GM12878 (cell line): ENCODE data around the gene BCL11A.

Source experiments
- CREM ChIP-seq: IDR thresholded peaks from 2 replicates; pipeline ENCODE4 v1.6.1; 2014; ENCODE audit warnings: antibody characterized with exemption, low read depth
- RBBP5 ChIP-seq: fragments of 200-600 bp; sonication (generic); conservative IDR thresholded peaks from 2 replicates; pipeline ENCODE4 v1.6.1; 2016
- SMAD1 ChIP-seq: fragments of 450-650 bp; IDR thresholded peaks from 2 replicates; pipeline ENCODE4 v1.6.1; 2018; ENCODE audit warnings: mild to moderate bottlenecking, low read depth; ENCODE audit not compliant: partially characterized antibody
- ZNF274 ChIP-seq: IDR thresholded peaks from one replicate; pipeline ENCODE4 v1.8.0; 2011; ENCODE audit not compliant: insufficient read length, insufficient read depth
- TF ChIP-seq, protein P1 (sequence below), 3 experiments: IDR thresholded peaks in 2 of 3; conservative IDR thresholded peaks in 1 of 3; 2 replicates each; pipeline ENCODE4 v1.5.1; 2011; ENCODE audit warnings: low read depth in 3 of 3, low read length in 3 of 3, mild to moderate bottlenecking in 3 of 3, control low read depth in 2 of 3, moderate library complexity in 2 of 3, inconsistent platforms in 1 of 3, mixed read lengths in 1 of 3; ENCODE audit not compliant: control insufficient read depth in 2 of 3, insufficient read depth in 1 of 3; ENCODE audit errors: extremely low read depth in 1 of 3

DNA sequence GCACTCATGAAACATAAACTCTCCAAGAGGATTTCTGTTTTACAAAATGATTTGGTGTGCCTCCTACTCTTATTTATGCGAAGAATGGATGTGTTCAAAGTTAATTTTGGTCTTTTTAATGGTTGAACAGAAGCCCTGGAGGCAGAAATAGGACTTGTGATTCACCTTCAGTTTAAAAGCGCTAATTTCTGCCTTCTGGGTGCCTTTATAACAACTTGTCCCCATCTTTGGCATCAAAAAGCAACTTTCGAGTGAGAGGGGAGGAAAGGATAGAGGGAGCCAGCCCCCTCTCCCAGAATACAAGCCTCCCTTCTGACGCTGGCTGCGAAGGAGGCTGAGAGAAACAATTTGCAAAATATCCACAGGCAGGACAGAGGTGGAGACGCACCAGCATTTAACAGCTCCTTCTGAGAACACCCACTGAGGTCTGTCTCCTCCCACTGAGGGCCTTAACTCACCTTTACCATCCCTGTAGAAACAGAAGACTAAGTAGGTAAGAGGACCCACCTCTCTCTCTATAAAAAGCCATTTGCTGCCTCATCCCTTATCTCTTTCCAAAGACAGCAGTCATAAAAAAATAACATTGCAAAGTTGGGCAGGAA lies 24.3 kb upstream of the BCL11A start:
- TF ChIP-seq, protein P1, sequence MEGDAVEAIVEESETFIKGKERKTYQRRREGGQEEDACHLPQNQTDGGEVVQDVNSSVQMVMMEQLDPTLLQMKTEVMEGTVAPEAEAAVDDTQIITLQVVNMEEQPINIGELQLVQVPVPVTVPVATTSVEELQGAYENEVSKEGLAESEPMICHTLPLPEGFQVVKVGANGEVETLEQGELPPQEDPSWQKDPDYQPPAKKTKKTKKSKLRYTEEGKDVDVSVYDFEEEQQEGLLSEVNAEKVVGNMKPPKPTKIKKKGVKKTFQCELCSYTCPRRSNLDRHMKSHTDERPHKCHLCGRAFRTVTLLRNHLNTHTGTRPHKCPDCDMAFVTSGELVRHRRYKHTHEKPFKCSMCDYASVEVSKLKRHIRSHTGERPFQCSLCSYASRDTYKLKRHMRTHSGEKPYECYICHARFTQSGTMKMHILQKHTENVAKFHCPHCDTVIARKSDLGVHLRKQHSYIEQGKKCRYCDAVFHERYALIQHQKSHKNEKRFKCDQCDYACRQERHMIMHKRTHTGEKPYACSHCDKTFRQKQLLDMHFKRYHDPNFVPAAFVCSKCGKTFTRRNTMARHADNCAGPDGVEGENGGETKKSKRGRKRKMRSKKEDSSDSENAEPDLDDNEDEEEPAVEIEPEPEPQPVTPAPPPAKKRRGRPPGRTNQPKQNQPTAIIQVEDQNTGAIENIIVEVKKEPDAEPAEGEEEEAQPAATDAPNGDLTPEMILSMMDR (IDR thresholded peaks at IDR 0.05 in 2 of 3, conservative IDR thresholded peaks at IDR 0.05 in 1 of 3; ENCODE audit: control insufficient read depth in 2 of 3, extremely low read depth in 1 of 3, insufficient read depth in 1 of 3, low read depth in 3 of 3, low read length in 3 of 3) = no peak
- TF ChIP-seq ZNF274 = no peak
- no peak for TF ChIP-seq CREM
- no peak for TF ChIP-seq SMAD1
- TF ChIP-seq RBBP5 = no peak
